Peyer's patch (tissue), 4 donors: ENCODE data around the gene ELF2. TPM values are rescaled to one million over a fixed set of nuclear protein-coding genes. Genes with fewer than 3 reads are reported as not detected.

Experiments
- DNase-seq, 3 donors: peaks; one replicate each; pipeline ENCODE4 v3.0.0-alpha.2; 2017 to 2019
- H3K27ac ChIP-seq, 4 donors: fragments of 200-600 bp; sonication (generic); one replicate each; pipeline ENCODE4 v1.5.1; 2016 to 2019
- H3K27me3 ChIP-seq, 2 donors: fragments of 200-600 bp; sonication (generic); one replicate each; pipeline ENCODE4 v1.5.1; 2019
- H3K36me3 ChIP-seq, 3 donors: fragments of 200-600 bp; sonication (generic); one replicate each; pipeline ENCODE4 v1.5.1; 2016 to 2019
- H3K4me1 ChIP-seq, 4 donors: fragments of 200-600 bp; sonication (generic); one replicate each; pipeline ENCODE4 v1.5.1; 2016 to 2019
- H3K4me3 ChIP-seq, 4 donors: fragments of 200-600 bp; sonication (generic); 1 replicate in 3 of 4; 2 replicates in 1 of 4; pipeline ENCODE4 v1.5.1; 2016 to 2019; ENCODE audit warnings: mild to moderate bottlenecking in 1 of 4
- H3K9me3 ChIP-seq, 4 donors: fragments of 200-600 bp; sonication (generic); one replicate each; pipeline ENCODE4 v1.5.1; 2016 to 2019; ENCODE audit warnings: mild to moderate bottlenecking in 1 of 4
- CTCF ChIP-seq, 6 experiments: fragments of 450-650 bp in 4 of 6; fragments of 200-600 bp in 2 of 6; sonication (generic) in 1 of 6; IDR thresholded peaks; one replicate each; pipeline ENCODE4 v1.5.1; 2017 to 2019; ENCODE audit warnings: antibody characterized with exemption in 6 of 6, mild to moderate bottlenecking in 3 of 6, moderate library complexity in 1 of 6
- POLR2A ChIP-seq, 2 donors: fragments of 450-650 bp; IDR thresholded peaks; one replicate each; pipeline ENCODE4 v1.5.1; 2017; ENCODE audit warnings: antibody characterized with exemption in 2 of 2, mild to moderate bottlenecking in 2 of 2, moderate library complexity in 2 of 2
- total RNA-seq, 4 donors: library from RNA; depleted of rRNA; stranded (reverse); fragments of >200 nt; gene quantifications; one replicate each; pipeline ENCODE4 v1.1.0, GENCODE V29; 2016

Gene ELF2
- total RNA-seq, 4 donors from 2014 or later = 47.1 to 75.1 (median 54.4) TPM

- Histone ChIP-seq H3K27ac (no peak overlapping the region), H3K9me3 (no peaks in the 10 kb centered on the region), H3K27me3 (no peaks in the 10 kb centered on the region), H3K36me3 (peaks cover 0 to 22% (median 0%) of the 10 kb centered on the region in 3 donors), H3K4me1 (no peaks in the 10 kb centered on the region), H3K4me3 (no peak overlapping the region)
- TF ChIP-seq POLR2A (IDR thresholded peaks at IDR 0.05) = no peak
- no peak for DNase-seq
These were observed 42.6 kb downstream of the ELF2 start for GRCh38 chr4:139134403-139134802.

GRCh38 chr4:139131209-139131870 is 45.7 kb downstream of the ELF2 start:
- Histone ChIP-seq H3K27ac (no peak overlapping the region), H3K4me3 (no peak overlapping the region), H3K36me3 (peaks cover 0 to 21% (median 0%) of the 10 kb centered on the region in 3 donors), H3K4me1 (no peaks in the 10 kb centered on the region), H3K27me3 (no peaks in the 10 kb centered on the region), H3K9me3 (no peaks in the 10 kb centered on the region)
- no peak for DNase-seq
- no peak for TF ChIP-seq POLR2A (IDR thresholded peaks at IDR 0.05)
- no peak for TF ChIP-seq CTCF (IDR thresholded peaks at IDR 0.05)

GRCh38 chr4:139129206-139129605 is 47.8 kb downstream of the ELF2 start:
- no peaks in the 10 kb centered on the region for H3K27me3 ChIP-seq
- no peak overlapping the region for H3K27ac ChIP-seq
- no peak for DNase-seq

GRCh38 chr4:139126898-139127297 is 50.1 kb downstream of the ELF2 start:
- no peaks in the 10 kb centered on the region for H3K27me3 ChIP-seq
- H3K4me1 ChIP-seq = no peaks in the 10 kb centered on the region
- no peaks in the 10 kb centered on the region for H3K9me3 ChIP-seq
- TF ChIP-seq POLR2A (IDR thresholded peaks at IDR 0.05) = no peak
- no peak for TF ChIP-seq CTCF (IDR thresholded peaks at IDR 0.05)
- H3K36me3 ChIP-seq = peaks cover 0 to 5% (median 0%) of the 10 kb centered on the region in 3 donors
- H3K4me3 ChIP-seq = no peak overlapping the region
- no peak for DNase-seq
- no peak overlapping the region for H3K27ac ChIP-seq

More at GRCh38 chr4:139129206-139129605, 47.8 kb downstream of the ELF2 start:
- Histone ChIP-seq H3K9me3 (no peaks in the 10 kb centered on the region), H3K4me3 (no peak overlapping the region), H3K4me1 (no peaks in the 10 kb centered on the region), H3K36me3 (peaks cover 0 to 14% (median 0%) of the 10 kb centered on the region in 3 donors)
- TF ChIP-seq POLR2A (IDR thresholded peaks at IDR 0.05) = no peak
- TF ChIP-seq CTCF (IDR thresholded peaks at IDR 0.05) = no peak

GRCh38 chr4:139123910-139124309 is 53.1 kb downstream of the ELF2 start:
- Histone ChIP-seq H3K36me3 (peaks cover 0 to 5% (median 0%) of the 10 kb centered on the region in 3 donors), H3K4me3 (no peak overlapping the region), H3K27me3 (no peaks in the 10 kb centered on the region), H3K4me1 (no peaks in the 10 kb centered on the region), H3K9me3 (no peaks in the 10 kb centered on the region), H3K27ac (no peak overlapping the region)
- TF ChIP-seq CTCF (IDR thresholded peaks at IDR 0.05) = no peak
- TF ChIP-seq POLR2A (IDR thresholded peaks at IDR 0.05) = no peak
- no peak for DNase-seq

GRCh38 chr4:139118365-139118764 is 58.7 kb downstream of the ELF2 start:
- peaks cover 0 to 29% (median 0%) of the 10 kb centered on the region in 3 donors for H3K36me3 ChIP-seq
- no peak overlapping the region for H3K4me3 ChIP-seq
- H3K4me1 ChIP-seq = no peaks in the 10 kb centered on the region
- DNase-seq = no peak
- H3K9me3 ChIP-seq = no peaks in the 10 kb centered on the region
- TF ChIP-seq CTCF (IDR thresholded peaks at IDR 0.05) (no peak), POLR2A (IDR thresholded peaks at IDR 0.05) (no peak)
- no peak overlapping the region for H3K27ac ChIP-seq
- no peaks in the 10 kb centered on the region for H3K27me3 ChIP-seq
